Activated CD8-positive, alpha-beta T cell treated with anti-CD3 and anti-CD28 coated beads for 36 hours (primary cell): Measurements from ENCODE around the gene INPP5A. TPM values are rescaled to one million over a fixed set of nuclear protein-coding genes. Genes with fewer than 3 reads are reported as not detected.
A peak's percentile ranks its signal among the peaks of the same experiment; 100 is the strongest.

Experiments used
- ATAC-seq: fragments of 200-7000 bp; cut with Tn5 transposase; one replicate; pipeline ENCODE4 v1.10.0; 2021; ENCODE audit warnings: mild to moderate bottlenecking, moderate library complexity
- CTCF ChIA-PET: fragments of 350-600 bp; sonication (Branson Sonifier 250); formaldehyde crosslinking; loops from one replicate; lab custom pipeline; 2021; ENCODE audit warnings: antibody characterized with exemption; lab: Charles Lee
- POLR2A ChIA-PET: fragments of 350-600 bp; sonication (Branson Sonifier 250); formaldehyde crosslinking; loops from one replicate; lab custom pipeline; 2021; ENCODE audit warnings: antibody characterized with exemption; lab: Charles Lee
- DNase-seq: peaks from one replicate; pipeline ENCODE4 v3.0.0-alpha.2; 2020
- H3K27ac Mint-ChIP-seq: one replicate; pipeline ENCODE4 v1.8.0; 2021; ENCODE audit warnings: mild to moderate bottlenecking, mixed read lengths
- H3K27me3 Mint-ChIP-seq: one replicate; pipeline ENCODE4 v1.8.0; 2021; ENCODE audit warnings: mixed read lengths
- H3K36me3 Mint-ChIP-seq: one replicate; pipeline ENCODE4 v1.8.0; 2021; ENCODE audit warnings: low read depth, mixed read lengths
- H3K4me1 Mint-ChIP-seq: one replicate; pipeline ENCODE4 v1.8.0; 2021; ENCODE audit warnings: low read depth, mixed read lengths
- H3K4me3 Mint-ChIP-seq: one replicate; pipeline ENCODE4 v1.8.0; 2021; ENCODE audit warnings: mild to moderate bottlenecking, moderate library complexity, mixed read lengths
- H3K9me3 Mint-ChIP-seq: one replicate; pipeline ENCODE4 v1.8.0; 2021; ENCODE audit warnings: mixed read lengths
- CTCF ChIP-seq: fragments of 200-600 bp; IDR thresholded peaks from one replicate; pipeline ENCODE4 v1.8.0; 2022; ENCODE audit warnings: antibody characterized with exemption, mild to moderate bottlenecking
- intact Hi-C: fragments of 100-400 bp; cut with micrococcal nuclease; formaldehyde crosslinking; loops from one replicate; pipeline ENCODE4 v1.10.0; 2022
- total RNA-seq, 2 experiments: library from RNA; stranded (reverse); gene quantifications; one replicate each; pipeline ENCODE4 v1.2.3, GENCODE V29; 2021

INPP5A gene
- total RNA-seq, 2 experiments from 2014 or later: 9.6 to 10.4 TPM

- no peaks in the 10 kb centered on the region for H3K27me3 Mint-ChIP-seq
- no peaks in the 10 kb centered on the region for H3K9me3 Mint-ChIP-seq
- H3K27ac Mint-ChIP-seq: no peak overlapping the region
- ATAC-seq: no peak
- no peaks in the 10 kb centered on the region for H3K36me3 Mint-ChIP-seq
- H3K4me1 Mint-ChIP-seq: peaks cover 19% of the 10 kb centered on the region
- CTCF ChIA-PET: no interaction called here
- no peak for TF ChIP-seq CTCF
- H3K4me3 Mint-ChIP-seq: no peak overlapping the region
- POLR2A ChIA-PET: no interaction called here
- no peak for DNase-seq
- intact Hi-C loops: no loop called here
These were observed 16.7 kb downstream of the INPP5A start for GRCh38 chr10:132554053-132554990.

- peaks cover 24% of the 10 kb centered on the region for H3K4me1 Mint-ChIP-seq
- H3K27me3 Mint-ChIP-seq: no peaks in the 10 kb centered on the region
- H3K4me3 Mint-ChIP-seq: no peak overlapping the region
- no peaks in the 10 kb centered on the region for H3K36me3 Mint-ChIP-seq
- TF ChIP-seq CTCF: no peak
- POLR2A ChIA-PET: no interaction called here
- CTCF ChIA-PET: no interaction called here
- no peak overlapping the region for H3K27ac Mint-ChIP-seq
- intact Hi-C loops: no loop called here
- ATAC-seq: peak; percentile 73
- no peaks in the 10 kb centered on the region for H3K9me3 Mint-ChIP-seq
- peak; percentile 87 for DNase-seq
These were observed 17.5 kb downstream of the INPP5A start for GRCh38 chr10:132554991-132555647.

GRCh38 chr10:132555648-132556575, 18.3 kb downstream of the INPP5A start:
- DNase-seq: no peak
- Mint-ChIP-seq H3K27me3 (no peaks in the 10 kb centered on the region), H3K9me3 (no peaks in the 10 kb centered on the region), H3K4me1 (peaks cover 21% of the 10 kb centered on the region), H3K36me3 (no peaks in the 10 kb centered on the region), H3K27ac (no peak overlapping the region), H3K4me3 (no peak overlapping the region)
- TF ChIP-seq CTCF: no peak
- ChIA-PET CTCF (no interaction called here), POLR2A (no interaction called here)
- no peak for ATAC-seq
- intact Hi-C loops: no loop called here

GRCh38 chr10:132556994-132557441, 19.4 kb downstream of the INPP5A start:
- no peak for TF ChIP-seq CTCF
- no peak overlapping the region for H3K4me3 Mint-ChIP-seq
- no peaks in the 10 kb centered on the region for H3K9me3 Mint-ChIP-seq
- no peaks in the 10 kb centered on the region for H3K27me3 Mint-ChIP-seq
- DNase-seq (no peak), ATAC-seq (no peak)
- peaks cover 14% of the 10 kb centered on the region for H3K4me1 Mint-ChIP-seq
- H3K36me3 Mint-ChIP-seq: no peaks in the 10 kb centered on the region
- ChIA-PET CTCF (no interaction called here), POLR2A (no interaction called here)
- intact Hi-C loops: no loop called here
- no peak overlapping the region for H3K27ac Mint-ChIP-seq
